ENCODE data around the gene CYB5B. TPM values are rescaled to one million over a fixed set of nuclear protein-coding genes. Genes with fewer than 3 reads are reported as not detected.

The CYB5B gene
- total RNA-seq, 1 experiment from 2014 or later = 136 TPM

- DNase-seq (ENCODE audit: low read depth) = no peak
Measured at GRCh38 chr16:69443927-69444631, 19.7 kb downstream of the CYB5B start.

GRCh38 chr16:69444873-69445517 lies 20.6 kb downstream of the CYB5B start:
- DNase-seq (ENCODE audit: low read depth) = no peak

GRCh38 chr16:69448470-69449193 lies 24.2 kb downstream of the CYB5B start:
- no peak for DNase-seq (ENCODE audit: low read depth)

- DNase-seq (ENCODE audit: low read depth) = no peak
Measured at GRCh38 chr16:69451166-69451565, 26.7 kb downstream of the CYB5B start.

GRCh38 chr16:69453936-69454335 lies 29.5 kb downstream of the CYB5B start:
- DNase-seq (ENCODE audit: low read depth) = no peak

- DNase-seq (ENCODE audit: low read depth) = no peak
Measured at GRCh38 chr16:69463876-69464275, 39.5 kb downstream of the CYB5B start.

- DNase-seq (ENCODE audit: low read depth) = no peak
Measured at GRCh38 chr16:69465083-69465721, 40.8 kb downstream of the CYB5B start.

GRCh38 chr16:69465881-69466280 lies 41.5 kb downstream of the CYB5B start:
- DNase-seq (ENCODE audit: low read depth) = no peak

GRCh38 chr16:69466547-69466946 lies 42.1 kb downstream of the CYB5B start:
- no peak for DNase-seq (ENCODE audit: low read depth)

- no peak for DNase-seq (ENCODE audit: low read depth)
Measured at GRCh38 chr16:69467080-69467479, 42.7 kb downstream of the CYB5B start.

- DNase-seq (ENCODE audit: low read depth) = no peak
Measured at GRCh38 chr16:69467531-69468204, 43.2 kb downstream of the CYB5B start.

- no peak for DNase-seq (ENCODE audit: low read depth)
Measured at GRCh38 chr16:69469807-69470561, 45.6 kb downstream of the CYB5B start.

- no peak for DNase-seq (ENCODE audit: low read depth)
Measured at GRCh38 chr16:69471121-69471520, 46.7 kb downstream of the CYB5B start.

- DNase-seq (ENCODE audit: low read depth) = no peak
Measured at GRCh38 chr16:69474408-69474807, 50.0 kb downstream of the CYB5B start.

GRCh38 chr16:69476920-69477443 lies 52.6 kb downstream of the CYB5B start:
- peak; percentile 92 for DNase-seq (ENCODE audit: low read depth)

- no peak for DNase-seq (ENCODE audit: low read depth)
Measured at GRCh38 chr16:69477546-69477945, 53.1 kb downstream of the CYB5B start.

GRCh38 chr16:69478685-69479084 lies 54.3 kb downstream of the CYB5B start:
- DNase-seq (ENCODE audit: low read depth) = no peak

- DNase-seq (ENCODE audit: low read depth) = no peak
Measured at GRCh38 chr16:69479775-69480174, 55.4 kb downstream of the CYB5B start.

- DNase-seq (ENCODE audit: low read depth) = no peak
Measured at GRCh38 chr16:69481901-69482341, 57.5 kb downstream of the CYB5B start.

GRCh38 chr16:69482410-69482991 lies 58.1 kb downstream of the CYB5B start:
- DNase-seq (ENCODE audit: low read depth) = peak; percentile 35
